HG03442 (cell line): ENCODE data around the gene TRAK1.
"Not testable (repeated sequence)": the region's sequence is repeated elsewhere in the genome, so short reads cannot be mapped to it uniquely, and the experiment has no call there.

Experiments used
- ATAC-seq: cut with Tn5 transposase; IDR thresholded peaks from one replicate; pipeline ENCODE4 v1.9.1; 2021; ENCODE audit warnings: mild to moderate bottlenecking, moderate library complexity; ENCODE audit not compliant: unreplicated experiment

TRAK1 gene

GRCh38 chr3:42096796-42097565 is 5.8 kb downstream of the TRAK1 start:
- ATAC-seq, result no peak

DNA sequence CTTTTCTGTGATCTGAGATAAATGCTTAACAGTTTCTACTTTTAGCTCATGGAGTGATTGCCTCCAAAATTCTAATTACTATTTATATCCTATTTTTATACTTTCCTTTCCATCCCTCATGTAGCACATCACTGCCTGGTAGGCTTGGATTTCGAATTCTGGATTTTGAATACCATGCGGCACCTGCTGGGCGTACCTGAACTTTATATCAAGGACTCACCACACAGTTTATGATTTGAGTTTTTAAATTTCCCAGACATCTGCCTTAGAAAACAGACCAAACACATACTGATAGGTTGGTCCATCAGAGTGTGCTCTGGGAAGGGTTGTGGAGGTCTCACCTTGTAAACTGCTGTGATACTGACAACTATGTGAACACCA is 6.4 kb downstream of the TRAK1 start:
- no peak for ATAC-seq

DNA sequence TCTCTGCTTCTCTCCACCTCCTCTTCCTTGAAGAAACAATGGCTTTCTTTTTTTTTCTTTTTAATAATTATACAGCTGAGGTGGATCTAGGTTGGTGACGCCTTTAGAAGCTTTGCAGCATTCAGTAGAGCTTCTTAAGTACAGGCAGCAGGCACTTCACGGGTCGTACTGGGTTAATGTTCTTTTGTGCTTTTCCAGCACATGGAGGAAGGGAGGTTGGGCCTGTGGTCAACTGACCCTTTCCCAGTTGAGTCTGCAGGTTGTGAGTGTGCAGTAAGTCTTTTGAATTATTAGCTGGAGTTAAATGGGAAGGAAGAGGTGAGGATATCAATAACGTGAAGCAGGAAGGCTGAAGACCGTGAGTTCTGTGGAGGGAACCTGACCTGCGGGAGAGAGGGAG is 7.0 kb downstream of the TRAK1 start:
- ATAC-seq, result no peak

GRCh38 chr3:42099020-42099765 is 8.0 kb downstream of the TRAK1 start:
- ATAC-seq, result no peak

GRCh38 chr3:42101048-42101447 is 9.9 kb downstream of the TRAK1 start:
- no peak for ATAC-seq

DNA sequence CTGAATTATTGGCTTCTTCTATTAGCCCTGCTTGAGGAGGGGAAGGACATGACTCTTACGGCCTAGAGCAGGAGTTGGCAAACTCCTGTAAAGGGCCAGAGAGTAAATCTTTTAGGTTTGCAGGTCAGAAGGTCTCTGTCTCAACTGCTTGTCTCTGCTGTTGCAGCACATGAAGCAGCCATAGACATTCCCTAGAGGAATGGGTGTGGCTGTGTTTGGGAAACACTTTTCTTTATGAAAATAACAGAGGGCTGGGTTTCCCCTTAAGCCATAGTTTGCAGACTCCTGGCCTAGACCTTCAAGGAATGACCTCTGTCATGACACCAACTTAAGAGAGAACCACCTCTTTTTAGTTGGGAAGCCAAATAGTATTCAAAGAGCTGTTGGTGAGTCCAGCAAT is 10.3 kb downstream of the TRAK1 start:
- ATAC-seq, result no peak

DNA sequence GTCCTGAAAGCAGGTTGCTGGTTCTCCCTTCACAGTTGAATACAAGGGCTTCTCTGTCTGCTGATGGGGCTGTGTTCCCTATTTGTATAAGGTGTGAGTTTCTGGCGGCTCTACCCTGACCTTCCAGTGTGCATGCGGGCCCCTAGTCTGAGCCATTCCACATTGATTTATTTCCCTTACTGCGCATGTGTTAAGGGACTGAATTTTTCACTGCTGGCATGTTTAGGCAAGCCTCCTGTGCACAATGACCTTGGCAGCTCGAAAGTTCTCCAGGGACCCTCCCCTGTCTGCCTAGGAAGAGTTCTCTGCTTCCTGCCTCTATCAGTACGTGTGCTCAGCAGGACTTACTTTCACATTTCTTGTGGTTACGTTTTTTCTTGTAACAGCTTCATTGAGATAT is 11.4 kb downstream of the TRAK1 start:
- ATAC-seq, result no peak

GRCh38 chr3:42103921-42104665 is 12.9 kb downstream of the TRAK1 start:
- not testable (repeated sequence) for ATAC-seq

- ATAC-seq, result not testable (repeated sequence)
Observed at GRCh38 chr3:42105994-42106393, 14.8 kb downstream of the TRAK1 start.

- no peak for ATAC-seq
Observed at GRCh38 chr3:42106646-42107045, 15.5 kb downstream of the TRAK1 start.

GRCh38 chr3:42110631-42111030 is 19.5 kb downstream of the TRAK1 start:
- no peak for ATAC-seq

GRCh38 chr3:42114130-42114725 is 23.1 kb downstream of the TRAK1 start:
- ATAC-seq, result no peak

DNA sequence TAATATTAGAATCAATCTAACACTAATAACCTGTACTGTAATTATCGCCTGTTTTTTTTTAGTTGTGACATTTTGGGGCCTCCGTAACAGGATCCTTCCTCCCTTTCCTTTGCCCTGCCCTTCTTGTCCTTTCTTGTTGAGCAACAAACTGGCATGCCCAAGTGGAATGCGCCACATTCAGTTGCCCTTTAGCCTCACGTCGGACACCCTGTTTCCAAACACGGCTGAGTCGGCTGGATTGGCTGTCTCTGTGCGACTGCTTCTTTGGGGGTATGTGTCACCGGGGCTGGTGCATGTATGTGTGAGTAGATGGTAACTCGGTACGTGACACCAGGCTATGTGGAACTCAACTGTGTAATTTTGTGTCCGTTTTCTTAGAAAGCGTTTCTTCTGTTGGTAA is 24.1 kb downstream of the TRAK1 start:
- ATAC-seq, result no peak

- no peak for ATAC-seq
Observed at GRCh38 chr3:42115946-42116345, 24.8 kb downstream of the TRAK1 start.

- no peak for ATAC-seq
Observed at GRCh38 chr3:42116466-42116865, 25.3 kb downstream of the TRAK1 start.

GRCh38 chr3:42117175-42118008 is 26.2 kb downstream of the TRAK1 start:
- ATAC-seq, result no peak

DNA sequence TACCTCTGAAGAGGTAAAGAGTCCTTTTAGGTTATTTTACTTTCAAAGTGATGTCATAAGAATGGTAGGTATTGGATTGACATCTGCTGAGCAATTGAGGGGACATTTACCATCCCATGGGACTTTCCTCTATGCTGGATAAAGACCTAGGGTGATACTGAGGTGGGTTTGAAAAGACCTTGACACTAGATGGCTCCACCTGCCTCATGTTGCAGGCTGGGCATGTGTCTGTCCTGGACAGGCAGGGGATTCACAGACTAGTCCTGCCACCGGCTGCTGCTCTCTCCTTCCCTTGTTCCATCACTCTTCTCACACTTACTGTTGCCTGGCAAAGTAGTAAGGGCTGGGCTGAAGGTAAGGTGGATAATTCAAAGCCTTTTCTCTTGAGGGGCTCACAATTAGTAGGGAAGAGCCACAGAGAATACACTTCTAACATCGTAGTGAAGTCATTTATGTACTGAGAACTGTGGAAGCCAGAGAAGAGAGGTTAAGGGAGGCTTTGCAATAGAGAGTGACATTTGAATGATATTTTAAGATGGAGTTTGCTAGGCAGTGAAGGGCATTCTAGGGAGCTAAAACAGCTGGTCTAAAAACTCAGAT is 27.7 kb downstream of the TRAK1 start:
- peak; percentile 58 for ATAC-seq

DNA sequence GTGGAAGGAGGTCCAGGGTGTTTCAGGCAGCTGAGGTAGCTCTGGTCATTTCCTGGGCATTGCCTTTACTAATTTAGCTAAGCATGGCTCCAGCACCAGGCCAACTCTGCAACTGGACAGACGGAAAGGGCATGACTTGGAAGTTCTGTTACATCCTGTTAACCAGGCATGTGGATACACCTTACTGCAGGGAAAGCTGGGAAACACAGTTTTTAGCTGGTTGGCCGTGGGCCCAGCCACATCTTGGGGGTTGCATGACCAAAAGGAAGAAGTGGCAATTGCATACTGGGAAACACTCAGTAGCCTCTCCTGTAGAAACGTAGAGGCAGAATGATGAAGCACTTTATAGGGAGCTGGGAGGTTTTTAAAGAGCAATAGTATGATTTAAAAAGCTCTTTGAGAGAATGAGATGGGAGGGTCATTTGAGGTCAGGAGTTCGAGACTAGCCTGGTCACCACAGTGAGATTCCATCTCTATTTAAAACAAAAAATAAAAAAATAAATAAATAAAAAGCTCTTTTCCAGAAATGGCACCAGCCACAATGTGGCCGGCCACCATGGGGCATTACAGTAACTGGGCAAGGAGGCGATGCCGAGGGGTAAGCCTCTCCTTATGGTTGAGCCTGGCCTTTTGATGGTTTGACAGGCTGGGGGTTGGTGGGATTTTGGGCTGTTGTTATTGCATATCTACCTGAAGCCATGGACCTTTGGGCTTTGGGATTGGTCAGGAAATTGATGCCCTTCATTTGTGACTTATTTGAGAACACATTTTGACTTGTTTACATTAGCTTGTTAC is 28.6 kb downstream of the TRAK1 start:
- no peak for ATAC-seq

DNA sequence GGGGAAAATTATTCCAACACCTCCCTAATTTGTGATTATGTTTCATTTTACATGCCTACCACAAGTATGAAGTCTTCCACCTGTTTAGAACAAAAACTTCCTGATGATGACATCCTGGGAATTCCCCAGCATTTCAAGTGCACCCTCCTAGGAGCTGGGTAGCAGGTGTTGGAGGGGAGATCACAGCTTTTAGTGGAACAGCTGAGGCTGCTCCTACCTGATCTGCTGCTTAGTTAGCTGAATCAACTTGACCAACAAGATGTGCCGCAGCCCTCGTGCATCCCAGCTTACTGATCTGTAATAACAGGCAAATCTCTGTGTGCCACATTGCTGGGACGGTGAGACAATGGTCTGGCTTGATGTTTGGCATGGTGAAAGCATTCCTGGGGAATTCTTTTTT is 29.7 kb downstream of the TRAK1 start:
- no peak for ATAC-seq
